SHP77 treated with DMSO at 0.1 percent for 48 hours (cell line): ENCODE results near the gene NAALADL2.

ENCODE experiments used
- DNase-seq: peaks from one replicate; lab custom pipeline; 2025; lab: John Stamatoyannopoulos, UW

The NAALADL2 gene

GRCh38 chr3:174973465-174973864 is 114.3 kb downstream of the NAALADL2 start:
- DNase-seq, result no peak

GRCh38 chr3:174986685-174987084 is 127.6 kb downstream of the NAALADL2 start:
- DNase-seq, result no peak

GRCh38 chr3:175001091-175001490 is 142.0 kb downstream of the NAALADL2 start:
- DNase-seq, result no peak

GRCh38 chr3:175002732-175003143 is 143.6 kb downstream of the NAALADL2 start:
- no peak for DNase-seq

- no peak for DNase-seq
Observed at GRCh38 chr3:175003590-175003989, 144.5 kb downstream of the NAALADL2 start.

GRCh38 chr3:175005193-175005592 is 146.1 kb downstream of the NAALADL2 start:
- DNase-seq, result no peak

GRCh38 chr3:175005881-175006280 is 146.7 kb downstream of the NAALADL2 start:
- DNase-seq, result no peak

GRCh38 chr3:175007306-175007705 is 148.2 kb downstream of the NAALADL2 start:
- no peak for DNase-seq

GRCh38 chr3:175009295-175009694 is 150.2 kb downstream of the NAALADL2 start:
- no peak for DNase-seq

- no peak for DNase-seq
Observed at GRCh38 chr3:175015056-175015635, 156.0 kb downstream of the NAALADL2 start.

- no peak for DNase-seq
Observed at GRCh38 chr3:175018946-175019727, 160.0 kb downstream of the NAALADL2 start.

GRCh38 chr3:175020101-175020500 is 161.0 kb downstream of the NAALADL2 start:
- no peak for DNase-seq

- DNase-seq, result no peak
Observed at GRCh38 chr3:175029828-175030227, 170.7 kb downstream of the NAALADL2 start.

GRCh38 chr3:175039875-175040274 is 180.7 kb downstream of the NAALADL2 start:
- no peak for DNase-seq

GRCh38 chr3:175041369-175041768 is 182.2 kb downstream of the NAALADL2 start:
- no peak for DNase-seq

GRCh38 chr3:175046601-175047000 is 187.5 kb downstream of the NAALADL2 start:
- DNase-seq, result no peak

GRCh38 chr3:175047786-175048185 is 188.7 kb downstream of the NAALADL2 start:
- DNase-seq, result no peak

GRCh38 chr3:175057401-175057800 is 198.3 kb downstream of the NAALADL2 start:
- no peak for DNase-seq

GRCh38 chr3:175059788-175060187 is 200.7 kb downstream of the NAALADL2 start:
- DNase-seq, result no peak

GRCh38 chr3:175065497-175065896 is 206.4 kb downstream of the NAALADL2 start:
- peak; percentile 15 for DNase-seq

GRCh38 chr3:175066617-175067415 is 207.7 kb downstream of the NAALADL2 start:
- DNase-seq, result no peak

- no peak for DNase-seq
Observed at GRCh38 chr3:175068587-175068986, 209.5 kb downstream of the NAALADL2 start.

- DNase-seq, result no peak
Observed at GRCh38 chr3:175070946-175071345, 211.8 kb downstream of the NAALADL2 start.
